Measurements from ENCODE around the gene SFI1. TPM values are rescaled to one million over a fixed set of nuclear protein-coding genes. Genes with fewer than 3 reads are reported as not detected.
A peak's percentile ranks its signal among the peaks of the same experiment; 100 is the strongest.

SFI1 gene
- total and polyA plus RNA-seq, 2 of the 4 experiments (the other 2 are of a cell fraction) = 9.9 to 12.0 TPM

DNA sequence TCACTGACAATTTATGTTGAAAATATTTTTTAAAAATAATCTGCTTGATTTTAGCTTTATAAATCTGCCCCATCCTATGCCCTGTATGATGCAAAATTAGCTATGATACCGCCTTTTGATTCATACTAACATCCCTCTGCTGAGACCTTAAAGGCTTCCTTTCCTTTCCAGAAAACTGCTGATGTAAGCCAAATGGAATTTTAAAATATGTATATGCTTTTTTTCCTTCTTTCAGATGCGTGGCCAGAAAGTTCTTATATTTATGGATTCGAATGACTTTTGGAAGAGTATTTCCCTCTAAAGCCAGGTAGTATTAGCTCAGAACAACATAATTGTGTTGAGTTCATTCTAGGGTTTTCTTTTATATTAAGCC, 34.5 kb downstream of the SFI1 start:
- Histone ChIP-seq H2AK5ac (ENCODE audit: low read depth, low read length) (no peak overlapping the region), H3K9me1 (ENCODE audit: insufficient read depth, low read length) (no peaks in the 10 kb centered on the region), H4K5ac (ENCODE audit: low read depth, low read length) (peak overlapping the region; percentile 61), H2AK9ac (replicated peaks; ENCODE audit: low read depth, low read length, poor library complexity) (no peak overlapping the region), H4K8ac (ENCODE audit: low read depth in 2 of 2, low read length in 2 of 2) (peak overlapping the region in 1 of 2 experiments; percentile 74; a peak in 2 of 4 replicates), H2BK5ac (ENCODE audit: low read depth, low read length, poor library complexity, severe bottlenecking) (peak overlapping the region; percentile 69), H2AFZ (replicated peaks; ENCODE audit: low read length, poor library complexity) (no peak overlapping the region), H3K4me2 (ENCODE audit: low read depth, low read length) (peak overlapping the region; percentile 29), H3K18ac (ENCODE audit: low read depth, low read length) (peak overlapping the region; percentile 63; the same call in 1 of the 2 replicates), H3K14ac (replicated peaks; ENCODE audit: low read depth, low read length) (peak overlapping the region; percentile 27; the same call in 1 of the 2 replicates), H3K27ac (ENCODE audit: insufficient read depth, low read length) (peak overlapping the region; percentile 73; the same call in 1 of the 2 replicates), H4K20me1 (ENCODE audit: insufficient read depth, low read length) (no peaks in the 10 kb centered on the region), H3K9ac (ENCODE audit: low read depth, low read length) (no peak overlapping the region), H3K56ac (ENCODE audit: extremely low read depth, insufficient read depth, low read length) (no peak overlapping the region), H2BK120ac (ENCODE audit: low read depth, low read length) (peak overlapping the region; percentile 72), H4K91ac (ENCODE audit: insufficient read depth, low read depth, low read length) (no peak overlapping the region), H2BK20ac (ENCODE audit: low read depth, low read length) (peak overlapping the region; percentile 81; the same call in 1 of the 2 replicates), H3K4me1 (ENCODE audit: control insufficient read depth, insufficient read depth, low read length) (peaks cover 10% of the 10 kb centered on the region), H3K36me3 (ENCODE audit: control insufficient read depth, insufficient read depth, low read length) (no peaks in the 10 kb centered on the region; the same call in 1 of the 2 replicates), H3K27me3 (ENCODE audit: control insufficient read depth, insufficient read depth, low read length) (no peaks in the 10 kb centered on the region), H3K9me3 (ENCODE audit: control insufficient read depth, insufficient read depth, low read length) (no peaks in the 10 kb centered on the region), H3K4me3 (ENCODE audit: insufficient read depth, low read depth, low read length) (no peak overlapping the region), H3K79me1 (ENCODE audit: low read depth in 1 of 2, low read length in 2 of 2) (peaks cover 5 to 12% of the 10 kb centered on the region in 2 experiments), H3K23ac (ENCODE audit: low read depth, low read length) (no peak overlapping the region), H3K4ac (ENCODE audit: low read depth, low read length) (peak overlapping the region; percentile 28; the same call in 1 of the 2 replicates), H2BK15ac (ENCODE audit: low read depth, low read length) (peak overlapping the region; percentile 16; the same call in 1 of the 3 replicates)
- TF ChIP-seq CHD1 (IDR thresholded peaks at IDR 0.05; ENCODE audit: low read depth, low read length) = no peak
- TF ChIP-seq MAFK (IDR thresholded peaks at IDR 0.05; ENCODE audit: low read depth, low read length) = peak; percentile 99
- peak; percentile 84 for ATAC-seq (ENCODE audit: low read depth)
- no TSS peak for BruUV-seq (replicated peaks)
- intact Hi-C loops (cut with micrococcal nuclease) (loop anchor here (5.0 kb wide), 1 partner anchor 34 kb away; the partner anchor contains the start of gene SFI1), in situ Hi-C loops (cut with MboI; ENCODE audit: low sequenced_read_pairs) (no loop called here), dilution Hi-C loops (cut with HindIII; ENCODE audit: low sequenced_read_pairs, unreplicated experiment) (no loop called here)
- POLR2A ChIA-PET (ENCODE audit: unreplicated experiment) = no interaction called here
- WGBS, 2 experiments (ENCODE audit: extremely low coverage in 2 of 2, insufficient read length in 1 of 2) = no CpG with 5 or more reads among the region's 3 CpGs
- DNase-seq = no peak
- CTCF ChIA-PET = interaction anchor here (0.7 to 1.2 kb wide), 2 partner anchors 26 to 439 kb away, joined by 3 to 4 read pairs; no protein-coding TSS in a partner anchor

Measured in IMR-90 (cell line).